WTC11 (cell line): Measurements from ENCODE around the gene TAPT1. TPM values are rescaled to one million over a fixed set of nuclear protein-coding genes. Genes with fewer than 3 reads are reported as not detected.

Experiments
- ATAC-seq: fragments of 200-7000 bp; cut with Tn5 transposase; 2 replicates; pipeline ENCODE4 v1.10.0; 2021; ENCODE audit warnings: mild to moderate bottlenecking, moderate library complexity
- CTCF ChIA-PET: fragments of 300-600 bp; sonication (Branson Sonifier 250); formaldehyde crosslinking; loops from one replicate; lab custom pipeline; 2021; ENCODE audit warnings: antibody characterized with exemption; lab: Charles Lee
- POLR2A ChIA-PET: fragments of 350-600 bp; sonication (Branson Sonifier 250); formaldehyde crosslinking; loops from one replicate; lab custom pipeline; 2021; ENCODE audit warnings: antibody characterized with exemption; lab: Charles Lee
- DNase-seq: peaks from one replicate; pipeline ENCODE4 v3.0.0; 2021; ENCODE audit warnings: low spot score
- H3K27ac Mint-ChIP-seq: 2 replicates; pipeline ENCODE4 v1.8.0; 2021; ENCODE audit warnings: mixed read lengths
- H3K27me3 Mint-ChIP-seq: 2 replicates; pipeline ENCODE4 v1.8.0; 2021; ENCODE audit warnings: low read depth, mild to moderate bottlenecking, moderate library complexity, mixed read lengths
- H3K36me3 Mint-ChIP-seq: 2 replicates; pipeline ENCODE4 v1.8.0; 2021; ENCODE audit warnings: mixed read lengths
- H3K4me1 Mint-ChIP-seq: 2 replicates; pipeline ENCODE4 v1.8.0; 2022; ENCODE audit warnings: mixed read lengths
- H3K4me3 Mint-ChIP-seq: 2 replicates; pipeline ENCODE4 v1.8.0; 2021; ENCODE audit warnings: mild to moderate bottlenecking, moderate library complexity, mixed read lengths
- H3K9me3 Mint-ChIP-seq: 2 replicates; pipeline ENCODE4 v1.8.0; 2021; ENCODE audit warnings: mixed read lengths
- ATF1 ChIP-seq: sonication (generic); formaldehyde crosslinking; IDR thresholded peaks from 2 replicates; pipeline ENCODE4 v1.8.1; 2023; ENCODE audit warnings: mild to moderate bottlenecking, moderate library complexity, missing genetic modification reagents
- CBFB ChIP-seq: sonication (generic); formaldehyde crosslinking; IDR thresholded peaks from 2 replicates; pipeline ENCODE4 v1.8.1; 2022; ENCODE audit warnings: mild to moderate bottlenecking, low read depth, missing genetic modification reagents
- EMX1 ChIP-seq: fragments of 250-450 bp; sonication (Bioruptor Pico); IDR thresholded peaks from 2 replicates; pipeline ENCODE4 v1.8.0; 2021; ENCODE audit warnings: mild to moderate bottlenecking
- FOXP1 ChIP-seq: sonication (generic); formaldehyde crosslinking; IDR thresholded peaks from 2 replicates; pipeline ENCODE4 v1.8.0; 2022; ENCODE audit warnings: missing genetic modification reagents, mild to moderate bottlenecking, moderate library complexity, borderline replicate concordance
- NFYB ChIP-seq: sonication (generic); formaldehyde crosslinking; conservative IDR thresholded peaks from 2 replicates; pipeline ENCODE4 v1.8.0; 2022; ENCODE audit warnings: low read depth, missing genetic modification reagents
- OVOL2 ChIP-seq: fragments of 250-450 bp; sonication (Bioruptor Pico); IDR thresholded peaks from 2 replicates; pipeline ENCODE4 v1.9.0; 2021; ENCODE audit warnings: mild to moderate bottlenecking, borderline replicate concordance
- SMAD4 ChIP-seq: sonication (generic); formaldehyde crosslinking; IDR thresholded peaks from 2 replicates; pipeline ENCODE4 v1.8.0; 2022; ENCODE audit warnings: mild to moderate bottlenecking, missing genetic modification reagents
- SOX15 ChIP-seq: fragments of 250-450 bp; sonication (Bioruptor Pico); IDR thresholded peaks from 2 replicates; pipeline ENCODE4 v1.9.0; 2021; ENCODE audit warnings: mild to moderate bottlenecking
- TP53 ChIP-seq: sonication (generic); formaldehyde crosslinking; IDR thresholded peaks from 2 replicates; pipeline ENCODE4 v1.8.1; 2023; ENCODE audit warnings: mild to moderate bottlenecking, missing genetic modification reagents
- ZNF138 ChIP-seq: sonication (generic); formaldehyde crosslinking; conservative IDR thresholded peaks from 2 replicates; pipeline ENCODE4 v1.8.1; 2022; ENCODE audit warnings: mild to moderate bottlenecking, moderate library complexity, missing genetic modification reagents
- ZNF416 ChIP-seq: fragments of 250-450 bp; sonication (Bioruptor Pico); IDR thresholded peaks from 2 replicates; pipeline ENCODE4 v1.9.0; 2021; ENCODE audit warnings: mild to moderate bottlenecking, inconsistent platforms
- total RNA-seq: library from RNA; stranded (reverse); gene quantifications from 3 replicates; pipeline ENCODE4 v1.2.3, GENCODE V29; 2021
- TF ChIP-seq, protein P1 (sequence below): sonication (generic); formaldehyde crosslinking; IDR thresholded peaks from 2 replicates; pipeline ENCODE4 v1.8.0; 2023; ENCODE audit warnings: mild to moderate bottlenecking, missing genetic modification reagents
- TF ChIP-seq, protein P2 (sequence below): fragments of 200-600 bp; IDR thresholded peaks from 2 replicates; pipeline ENCODE4 v1.8.0; 2022; ENCODE audit warnings: antibody characterized with exemption
- TF ChIP-seq, protein P3 (sequence below): sonication (generic); formaldehyde crosslinking; IDR thresholded peaks from 2 replicates; pipeline ENCODE4 v1.8.1; 2023; ENCODE audit warnings: mild to moderate bottlenecking, missing genetic modification reagents

Gene TAPT1
- total RNA-seq, 1 experiment from 2014 or later: 12.4 TPM

DNA sequence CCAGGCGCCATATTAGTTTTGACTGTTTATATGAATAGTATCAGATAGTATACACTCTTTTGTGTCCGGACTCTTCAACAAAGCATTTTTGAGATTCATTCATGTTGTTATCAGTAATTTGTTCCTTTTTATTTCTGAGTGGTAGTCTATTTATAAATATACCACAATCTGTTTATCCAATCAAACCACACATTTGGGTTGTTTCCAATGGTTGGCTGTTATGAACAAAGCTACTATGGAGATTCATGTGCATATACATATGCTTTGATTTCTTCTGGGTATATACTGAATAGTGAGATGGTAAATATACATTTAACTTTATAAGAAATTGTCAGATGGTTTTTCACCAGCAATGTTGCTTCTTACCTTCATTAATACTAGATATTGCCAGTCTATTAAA, 36.8 kb upstream of the TAPT1 start:
- no peaks in the 10 kb centered on the region for H3K9me3 Mint-ChIP-seq
- no peak overlapping the region for H3K4me3 Mint-ChIP-seq
- CTCF ChIA-PET: interaction anchor here (2.8 to 3.0 kb wide), 2 partner anchors 380 to 458 kb away, joined by 14 to 19 read pairs; no protein-coding TSS in a partner anchor
- no peak for DNase-seq
- no peaks in the 10 kb centered on the region for H3K27me3 Mint-ChIP-seq
- no peak overlapping the region for H3K27ac Mint-ChIP-seq
- TF ChIP-seq ATF1 (CRISPR knock-in tag) (no peak), EMX1 (CRISPR knock-in tag) (no peak)
- no peak for ATAC-seq
- no peaks in the 10 kb centered on the region for H3K36me3 Mint-ChIP-seq
- no peaks in the 10 kb centered on the region for H3K4me1 Mint-ChIP-seq
- POLR2A ChIA-PET: no interaction called here

DNA sequence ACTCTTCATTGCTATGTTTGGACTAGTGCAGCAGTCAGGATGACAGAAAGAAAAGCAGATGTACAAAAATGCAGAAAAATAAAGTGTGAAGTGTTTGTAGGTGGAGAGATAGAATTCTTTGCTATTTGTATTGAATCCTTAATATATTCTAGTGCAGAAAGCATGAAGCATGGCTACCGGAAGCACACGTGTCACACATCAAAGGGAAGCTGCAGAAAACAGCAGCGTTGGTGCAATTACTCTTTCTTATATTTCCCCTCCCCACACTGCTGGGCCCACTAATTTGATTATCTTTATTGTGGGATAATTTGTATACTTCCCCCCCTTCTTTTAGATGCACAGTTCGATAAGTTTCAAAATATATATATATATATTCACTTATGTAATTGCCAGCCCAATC, 35.9 kb upstream of the TAPT1 start:
- DNase-seq (no peak), ATAC-seq (no peak)
- Mint-ChIP-seq H3K4me3 (no peak overlapping the region), H3K27ac (no peak overlapping the region), H3K9me3 (no peaks in the 10 kb centered on the region), H3K4me1 (no peaks in the 10 kb centered on the region), H3K27me3 (no peaks in the 10 kb centered on the region), H3K36me3 (no peaks in the 10 kb centered on the region)
- CTCF ChIA-PET: no interaction called here
- TF ChIP-seq OVOL2 (CRISPR knock-in tag): no peak
- no peak for TF ChIP-seq SOX15
- TF ChIP-seq, protein P1, sequence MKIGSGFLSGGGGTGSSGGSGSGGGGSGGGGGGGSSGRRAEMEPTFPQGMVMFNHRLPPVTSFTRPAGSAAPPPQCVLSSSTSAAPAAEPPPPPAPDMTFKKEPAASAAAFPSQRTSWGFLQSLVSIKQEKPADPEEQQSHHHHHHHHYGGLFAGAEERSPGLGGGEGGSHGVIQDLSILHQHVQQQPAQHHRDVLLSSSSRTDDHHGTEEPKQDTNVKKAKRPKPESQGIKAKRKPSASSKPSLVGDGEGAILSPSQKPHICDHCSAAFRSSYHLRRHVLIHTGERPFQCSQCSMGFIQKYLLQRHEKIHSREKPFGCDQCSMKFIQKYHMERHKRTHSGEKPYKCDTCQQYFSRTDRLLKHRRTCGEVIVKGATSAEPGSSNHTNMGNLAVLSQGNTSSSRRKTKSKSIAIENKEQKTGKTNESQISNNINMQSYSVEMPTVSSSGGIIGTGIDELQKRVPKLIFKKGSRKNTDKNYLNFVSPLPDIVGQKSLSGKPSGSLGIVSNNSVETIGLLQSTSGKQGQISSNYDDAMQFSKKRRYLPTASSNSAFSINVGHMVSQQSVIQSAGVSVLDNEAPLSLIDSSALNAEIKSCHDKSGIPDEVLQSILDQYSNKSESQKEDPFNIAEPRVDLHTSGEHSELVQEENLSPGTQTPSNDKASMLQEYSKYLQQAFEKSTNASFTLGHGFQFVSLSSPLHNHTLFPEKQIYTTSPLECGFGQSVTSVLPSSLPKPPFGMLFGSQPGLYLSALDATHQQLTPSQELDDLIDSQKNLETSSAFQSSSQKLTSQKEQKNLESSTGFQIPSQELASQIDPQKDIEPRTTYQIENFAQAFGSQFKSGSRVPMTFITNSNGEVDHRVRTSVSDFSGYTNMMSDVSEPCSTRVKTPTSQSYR (CRISPR knock-in tag): no peak
- TF ChIP-seq, protein P2, sequence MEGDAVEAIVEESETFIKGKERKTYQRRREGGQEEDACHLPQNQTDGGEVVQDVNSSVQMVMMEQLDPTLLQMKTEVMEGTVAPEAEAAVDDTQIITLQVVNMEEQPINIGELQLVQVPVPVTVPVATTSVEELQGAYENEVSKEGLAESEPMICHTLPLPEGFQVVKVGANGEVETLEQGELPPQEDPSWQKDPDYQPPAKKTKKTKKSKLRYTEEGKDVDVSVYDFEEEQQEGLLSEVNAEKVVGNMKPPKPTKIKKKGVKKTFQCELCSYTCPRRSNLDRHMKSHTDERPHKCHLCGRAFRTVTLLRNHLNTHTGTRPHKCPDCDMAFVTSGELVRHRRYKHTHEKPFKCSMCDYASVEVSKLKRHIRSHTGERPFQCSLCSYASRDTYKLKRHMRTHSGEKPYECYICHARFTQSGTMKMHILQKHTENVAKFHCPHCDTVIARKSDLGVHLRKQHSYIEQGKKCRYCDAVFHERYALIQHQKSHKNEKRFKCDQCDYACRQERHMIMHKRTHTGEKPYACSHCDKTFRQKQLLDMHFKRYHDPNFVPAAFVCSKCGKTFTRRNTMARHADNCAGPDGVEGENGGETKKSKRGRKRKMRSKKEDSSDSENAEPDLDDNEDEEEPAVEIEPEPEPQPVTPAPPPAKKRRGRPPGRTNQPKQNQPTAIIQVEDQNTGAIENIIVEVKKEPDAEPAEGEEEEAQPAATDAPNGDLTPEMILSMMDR: no peak
- TF ChIP-seq TP53: no peak
- POLR2A ChIA-PET: no interaction called here

DNA sequence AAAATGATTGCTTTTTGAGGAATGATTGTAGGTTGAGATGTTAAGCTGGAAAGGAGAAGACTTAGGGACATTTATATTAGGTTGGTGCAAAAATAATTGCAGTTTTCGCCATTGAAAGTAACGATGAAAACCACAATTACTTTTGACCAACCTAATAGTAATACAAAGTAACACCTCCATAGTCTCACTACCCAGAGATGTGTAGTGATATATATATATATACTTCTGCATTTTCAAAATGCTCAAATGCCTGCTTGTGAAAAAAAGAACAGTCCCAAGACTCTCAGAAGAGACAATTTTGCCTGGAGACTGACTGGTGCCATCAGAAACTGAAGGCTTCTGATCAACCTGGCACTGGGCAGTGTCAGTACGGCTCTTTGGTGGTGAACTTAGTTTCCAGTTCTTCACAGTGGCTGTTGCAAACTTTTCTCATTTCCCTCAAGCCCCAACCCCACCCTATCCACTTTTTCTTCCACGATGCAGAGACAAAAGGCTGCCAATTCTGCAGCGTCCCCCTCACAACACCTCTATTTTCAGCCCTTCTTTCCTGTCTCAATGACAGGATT, 35.1 kb upstream of the TAPT1 start:
- no peak overlapping the region for H3K4me3 Mint-ChIP-seq
- H3K36me3 Mint-ChIP-seq: no peaks in the 10 kb centered on the region; the same call in 1 of the 2 replicates
- no peak overlapping the region for H3K27ac Mint-ChIP-seq
- no peaks in the 10 kb centered on the region for H3K9me3 Mint-ChIP-seq
- no peak for ATAC-seq
- ChIA-PET POLR2A (no interaction called here), CTCF (no interaction called here)
- DNase-seq: no peak
- H3K27me3 Mint-ChIP-seq: no peaks in the 10 kb centered on the region
- no peaks in the 10 kb centered on the region for H3K4me1 Mint-ChIP-seq
- TF ChIP-seq SMAD4 (no peak), CBFB (CRISPR knock-in tag) (no peak)
- TF ChIP-seq, protein P2: no peak

DNA sequence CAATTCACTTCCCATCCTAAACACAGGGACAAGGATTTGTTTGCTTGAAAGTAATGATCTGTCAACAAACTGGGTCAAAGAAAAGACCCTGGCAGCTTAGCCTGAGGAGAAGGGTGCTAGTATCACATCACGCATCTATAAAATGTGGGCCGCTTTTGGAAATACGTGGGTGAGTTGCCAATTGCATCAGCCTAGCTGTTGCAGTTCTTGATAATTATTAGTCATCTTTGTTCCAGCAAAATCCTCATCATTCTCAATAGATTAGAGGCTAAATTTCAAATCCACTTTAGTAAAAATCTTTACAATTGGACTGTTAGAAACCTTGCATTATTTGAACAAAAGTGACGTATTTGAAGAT, 33.6 kb upstream of the TAPT1 start:
- TF ChIP-seq ZNF138 (CRISPR knock-in tag) (no peak), CBFB (CRISPR knock-in tag) (no peak), ZNF416 (CRISPR knock-in tag) (no peak), NFYB (no peak), FOXP1 (CRISPR knock-in tag) (no peak)
- TF ChIP-seq, protein P3, sequence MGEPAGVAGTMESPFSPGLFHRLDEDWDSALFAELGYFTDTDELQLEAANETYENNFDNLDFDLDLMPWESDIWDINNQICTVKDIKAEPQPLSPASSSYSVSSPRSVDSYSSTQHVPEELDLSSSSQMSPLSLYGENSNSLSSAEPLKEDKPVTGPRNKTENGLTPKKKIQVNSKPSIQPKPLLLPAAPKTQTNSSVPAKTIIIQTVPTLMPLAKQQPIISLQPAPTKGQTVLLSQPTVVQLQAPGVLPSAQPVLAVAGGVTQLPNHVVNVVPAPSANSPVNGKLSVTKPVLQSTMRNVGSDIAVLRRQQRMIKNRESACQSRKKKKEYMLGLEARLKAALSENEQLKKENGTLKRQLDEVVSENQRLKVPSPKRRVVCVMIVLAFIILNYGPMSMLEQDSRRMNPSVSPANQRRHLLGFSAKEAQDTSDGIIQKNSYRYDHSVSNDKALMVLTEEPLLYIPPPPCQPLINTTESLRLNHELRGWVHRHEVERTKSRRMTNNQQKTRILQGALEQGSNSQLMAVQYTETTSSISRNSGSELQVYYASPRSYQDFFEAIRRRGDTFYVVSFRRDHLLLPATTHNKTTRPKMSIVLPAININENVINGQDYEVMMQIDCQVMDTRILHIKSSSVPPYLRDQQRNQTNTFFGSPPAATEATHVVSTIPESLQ (CRISPR knock-in tag): no peak
- Mint-ChIP-seq H3K27me3 (no peaks in the 10 kb centered on the region), H3K9me3 (no peaks in the 10 kb centered on the region), H3K36me3 (no peaks in the 10 kb centered on the region; the same call in 1 of the 2 replicates), H3K4me1 (no peaks in the 10 kb centered on the region), H3K27ac (no peak overlapping the region), H3K4me3 (no peak overlapping the region)
- ChIA-PET CTCF (no interaction called here), POLR2A (no interaction called here)
- ATAC-seq (no peak), DNase-seq (no peak)
